Smooth muscle cell (in vitro differentiated cells): ENCODE results near the gene HNRNPR. TPM values are rescaled to one million over a fixed set of nuclear protein-coding genes. Genes with fewer than 3 reads are reported as not detected.
A peak's percentile ranks its signal among the peaks of the same experiment; 100 is the strongest.

Experiments used
- DNase-seq: peaks from one replicate; lab custom pipeline; 2025; ENCODE audit not compliant: unreplicated experiment; lab: John Stamatoyannopoulos, UW
- H2AFZ ChIP-seq: fragments of 200-600 bp; sonication (generic); 2 replicates; pipeline ENCODE4 v1.6.0; 2016; ENCODE audit warnings: antibody characterized with exemption, low read depth, mild to moderate bottlenecking
- H3F3A ChIP-seq: fragments of 200-600 bp; sonication (generic); 2 replicates; pipeline ENCODE4 v1.6.0; 2017; ENCODE audit warnings: antibody characterized with exemption, low read depth
- H3K27ac ChIP-seq: fragments of 200-600 bp; sonication (generic); 2 replicates; pipeline ENCODE4 v1.5.1; 2016; ENCODE audit warnings: low read depth, mild to moderate bottlenecking
- H3K27me3 ChIP-seq: fragments of 200-600 bp; sonication (generic); 2 replicates; pipeline ENCODE4 v1.6.1; 2016; ENCODE audit warnings: low read depth, mild to moderate bottlenecking
- H3K36me3 ChIP-seq: fragments of 200-600 bp; sonication (generic); 2 replicates; pipeline ENCODE4 v1.5.1; 2016; ENCODE audit warnings: low read depth
- H3K4me1 ChIP-seq: fragments of 200-600 bp; sonication (generic); 2 replicates; pipeline ENCODE4 v1.5.1; 2016; ENCODE audit warnings: low read depth
- H3K4me2 ChIP-seq: fragments of 200-600 bp; sonication (generic); 2 replicates; pipeline ENCODE4 v1.6.0; 2016; ENCODE audit warnings: mild to moderate bottlenecking
- H3K4me3 ChIP-seq: fragments of 200-600 bp; sonication (generic); 2 replicates; pipeline ENCODE4 v1.5.1; 2016; ENCODE audit warnings: mild to moderate bottlenecking
- H3K79me2 ChIP-seq: fragments of 200-600 bp; sonication (generic); 2 replicates; pipeline ENCODE4 v1.6.0; 2016; ENCODE audit warnings: low read depth, mild to moderate bottlenecking
- H3K9ac ChIP-seq: fragments of 200-600 bp; sonication (generic); 2 replicates; pipeline ENCODE4 v1.6.0; 2016; ENCODE audit warnings: low read depth
- H3K9me3 ChIP-seq: fragments of 200-600 bp; sonication (generic); replicated peaks from 2 replicates; pipeline ENCODE4 v1.5.1; 2016; ENCODE audit warnings: low read depth
- H4K20me1 ChIP-seq: fragments of 200-600 bp; sonication (generic); 2 replicates; pipeline ENCODE4 v1.6.0; 2016; ENCODE audit warnings: low read depth
- WGBS: methylation state at CpG from one replicate; pipeline ENCODE4 v1.1.7; 2016; ENCODE audit warnings: low lambda C conversion rate; 5-methylcytosine and 5-hydroxymethylcytosine counted together
- polyA plus RNA-seq: library from polyadenylated mRNA; unstranded; fragments of >200 nt; fragmentation: Nextera tagmentation; extraction: Ambion mirVana; gene quantifications from 2 replicates; pipeline ENCODE4 v1.2.1, GENCODE V29; 2016
- total RNA-seq: library from RNA; depleted of rRNA; stranded (reverse); fragments of >200 nt; gene quantifications from 2 replicates; pipeline ENCODE4 v1.2.3, GENCODE V29; 2014
- TF ChIP-seq, protein P1 (sequence below): fragments of 200-600 bp; sonication (generic); IDR thresholded peaks from 2 replicates; pipeline ENCODE4 v1.5.1; 2017; ENCODE audit warnings: borderline replicate concordance, mild to moderate bottlenecking, antibody characterized with exemption; ENCODE audit not compliant: insufficient read depth, poor library complexity, severe bottlenecking

Gene HNRNPR
- total and polyA plus RNA-seq, 2 experiments from 2014 or later: 96.3 to 120 TPM

DNA sequence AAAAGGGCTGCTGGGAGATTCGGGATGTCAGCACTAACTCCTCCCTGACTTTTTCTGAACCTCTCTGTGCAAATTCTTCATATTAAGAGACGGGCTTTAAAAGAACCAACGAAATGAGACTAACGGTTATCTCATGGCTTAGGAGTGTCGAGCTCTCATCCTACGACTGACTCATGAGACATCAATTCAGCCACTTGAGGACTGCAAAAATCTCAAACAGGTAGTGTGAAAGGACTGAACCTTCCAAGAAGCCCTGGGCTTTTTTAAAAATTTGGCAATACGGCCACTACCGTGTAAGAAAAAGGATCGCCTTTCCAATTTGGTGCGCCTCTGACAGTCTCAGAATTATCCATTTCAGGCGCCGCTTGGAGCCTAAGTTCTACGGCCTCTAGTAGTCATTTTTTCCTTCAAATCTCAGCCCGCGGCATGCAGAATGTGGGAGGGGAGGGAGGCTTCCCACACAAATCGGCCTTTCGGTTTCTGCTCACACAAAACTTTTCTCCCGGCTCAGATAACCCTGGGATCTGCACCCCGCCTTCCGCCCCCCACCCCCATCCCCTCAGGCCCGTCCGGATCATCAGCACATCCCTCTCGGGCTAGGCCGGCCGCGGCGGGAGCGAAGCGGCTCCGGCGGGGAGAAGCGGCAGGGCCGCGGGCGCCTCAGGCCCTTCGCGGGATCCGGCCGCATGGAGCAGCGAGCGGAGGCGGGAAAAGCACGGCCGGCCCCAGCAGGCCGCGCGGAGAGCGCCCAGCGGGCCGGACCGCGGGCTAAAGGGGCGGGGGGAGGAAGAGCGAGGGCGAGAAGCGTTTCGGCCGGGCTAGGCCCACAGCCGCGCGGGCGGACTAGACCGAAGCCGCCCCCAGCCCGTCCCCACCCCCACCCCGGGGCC lies 618 bp downstream of the HNRNPR start:
- no peak overlapping the region for H2AFZ ChIP-seq

DNA sequence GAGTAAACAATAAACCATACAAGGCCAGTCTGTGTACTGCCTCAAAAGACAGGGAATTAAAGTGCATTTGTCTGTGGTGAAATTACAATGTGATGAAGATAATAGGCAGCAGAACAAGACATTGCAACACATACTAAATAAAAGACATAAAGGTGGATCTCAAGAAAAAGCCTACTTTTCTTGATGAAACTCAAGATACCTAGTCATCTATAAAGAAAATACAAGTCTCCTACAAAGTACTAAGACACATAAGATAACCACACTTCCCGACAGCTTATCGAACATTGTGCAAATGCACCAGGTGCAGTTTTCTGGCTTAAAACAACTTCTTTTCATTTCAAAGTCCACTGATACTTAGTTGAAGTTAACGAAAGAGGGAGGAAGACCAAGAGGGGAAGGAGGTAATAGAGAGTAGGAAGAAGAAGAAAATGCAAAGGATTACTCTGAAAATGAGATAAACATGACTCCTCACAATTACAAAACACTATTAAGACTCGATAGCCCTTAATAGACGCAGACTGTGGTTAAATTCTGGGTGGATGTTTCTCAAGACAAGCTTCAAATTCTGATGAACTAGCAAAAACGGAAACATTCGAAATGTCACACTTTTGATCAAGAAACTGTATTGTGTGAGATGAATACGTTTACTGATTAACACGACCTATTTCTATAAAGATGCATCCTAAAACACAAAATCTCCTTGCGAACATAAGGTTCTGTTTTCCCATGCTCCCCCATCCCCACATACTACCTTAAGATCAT lies 2.0 kb downstream of the HNRNPR start:
- H3K4me3 ChIP-seq: peak overlapping the region; percentile 95
- DNase-seq: no peak
- H2AFZ ChIP-seq: no peak overlapping the region
- H3K4me1 ChIP-seq: peaks cover 42% of the 10 kb centered on the region
- H3K36me3 ChIP-seq: peaks cover 10% of the 10 kb centered on the region
- TF ChIP-seq, protein P1, sequence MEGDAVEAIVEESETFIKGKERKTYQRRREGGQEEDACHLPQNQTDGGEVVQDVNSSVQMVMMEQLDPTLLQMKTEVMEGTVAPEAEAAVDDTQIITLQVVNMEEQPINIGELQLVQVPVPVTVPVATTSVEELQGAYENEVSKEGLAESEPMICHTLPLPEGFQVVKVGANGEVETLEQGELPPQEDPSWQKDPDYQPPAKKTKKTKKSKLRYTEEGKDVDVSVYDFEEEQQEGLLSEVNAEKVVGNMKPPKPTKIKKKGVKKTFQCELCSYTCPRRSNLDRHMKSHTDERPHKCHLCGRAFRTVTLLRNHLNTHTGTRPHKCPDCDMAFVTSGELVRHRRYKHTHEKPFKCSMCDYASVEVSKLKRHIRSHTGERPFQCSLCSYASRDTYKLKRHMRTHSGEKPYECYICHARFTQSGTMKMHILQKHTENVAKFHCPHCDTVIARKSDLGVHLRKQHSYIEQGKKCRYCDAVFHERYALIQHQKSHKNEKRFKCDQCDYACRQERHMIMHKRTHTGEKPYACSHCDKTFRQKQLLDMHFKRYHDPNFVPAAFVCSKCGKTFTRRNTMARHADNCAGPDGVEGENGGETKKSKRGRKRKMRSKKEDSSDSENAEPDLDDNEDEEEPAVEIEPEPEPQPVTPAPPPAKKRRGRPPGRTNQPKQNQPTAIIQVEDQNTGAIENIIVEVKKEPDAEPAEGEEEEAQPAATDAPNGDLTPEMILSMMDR: no peak
- peaks cover 13% of the 10 kb centered on the region for H3F3A ChIP-seq
- 25% methylated on average over 10 of the region's 10 CpGs for WGBS
- peak overlapping the region; percentile 100 for H3K27ac ChIP-seq
- H3K9ac ChIP-seq: peak overlapping the region; percentile 99
- H3K79me2 ChIP-seq: peaks cover 69% of the 10 kb centered on the region
- H4K20me1 ChIP-seq: peaks cover 63% of the 10 kb centered on the region
- peaks cover 4% of the 10 kb centered on the region for H3K27me3 ChIP-seq
- no peaks in the 10 kb centered on the region for H3K9me3 ChIP-seq
- peak overlapping the region; percentile 84 for H3K4me2 ChIP-seq

More for the DNA sequence above, 618 bp downstream of the HNRNPR start:
- DNase-seq: peak; percentile 45
- Histone ChIP-seq H3K9ac (peak overlapping the region; percentile 99), H3K4me3 (peak overlapping the region; percentile 95), H3K4me1 (peaks cover 42% of the 10 kb centered on the region), H3F3A (peaks cover 9% of the 10 kb centered on the region), H3K36me3 (peaks cover 3% of the 10 kb centered on the region), H3K9me3 (no peaks in the 10 kb centered on the region), H3K4me2 (peak overlapping the region; percentile 84), H3K27me3 (peaks cover 4% of the 10 kb centered on the region), H4K20me1 (peaks cover 49% of the 10 kb centered on the region), H3K79me2 (peaks cover 56% of the 10 kb centered on the region), H3K27ac (peak overlapping the region; percentile 100)
- under 1% methylated on average over 54 of the region's 66 CpGs for WGBS
- TF ChIP-seq, protein P1: no peak

DNA sequence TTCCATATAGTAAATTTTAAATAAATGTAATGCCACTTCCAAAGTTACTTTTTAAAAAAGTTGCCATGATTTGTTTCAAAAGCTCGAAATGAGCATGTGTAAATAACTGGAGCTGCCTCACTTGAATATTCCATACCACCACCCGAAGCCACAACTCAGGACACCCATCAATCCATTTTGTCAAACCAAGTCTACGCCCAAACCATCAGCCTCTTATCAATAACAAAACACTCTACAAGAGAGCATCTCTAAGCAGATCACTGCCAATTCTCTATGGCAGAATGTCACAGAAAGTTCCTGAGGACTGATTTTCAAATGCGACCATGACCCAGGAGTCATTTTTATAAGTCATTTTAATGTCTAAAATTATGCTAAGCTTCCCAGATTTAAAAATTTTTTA lies 4.5 kb downstream of the HNRNPR start:
- no peaks in the 10 kb centered on the region for H3K9me3 ChIP-seq
- H3K36me3 ChIP-seq: peaks cover 22% of the 10 kb centered on the region
- H3F3A ChIP-seq: peaks cover 4% of the 10 kb centered on the region
- DNase-seq: no peak
- H3K79me2 ChIP-seq: peaks cover 92% of the 10 kb centered on the region
- H4K20me1 ChIP-seq: peaks cover 85% of the 10 kb centered on the region
- H3K9ac ChIP-seq: peak overlapping the region; percentile 99
- TF ChIP-seq, protein P1: no peak
- peaks cover 4% of the 10 kb centered on the region for H3K27me3 ChIP-seq
- H3K27ac ChIP-seq: peak overlapping the region; percentile 100
- H3K4me1 ChIP-seq: peaks cover 39% of the 10 kb centered on the region
- WGBS: 93% methylated on average over 4 of the region's 4 CpGs
- H3K4me2 ChIP-seq: peak overlapping the region; percentile 84
- peak overlapping the region; percentile 95 for H3K4me3 ChIP-seq
- no peak overlapping the region for H2AFZ ChIP-seq
